Sigmoid colon (tissue), 7 donors: ENCODE results near the gene MAP4K4. TPM values are rescaled to one million over a fixed set of nuclear protein-coding genes. Genes with fewer than 3 reads are reported as not detected.

Source experiments
- DNase-seq: peaks from one replicate; pipeline ENCODE4 v3.0.0-alpha.2; 2019
- H3K27ac ChIP-seq, 4 donors: fragments of 200-600 bp; sonication (generic); one replicate each; pipeline ENCODE4 v1.5.1; 2016 to 2019; ENCODE audit warnings: mild to moderate bottlenecking in 1 of 4
- H3K27me3 ChIP-seq, 3 donors: fragments of 200-600 bp; sonication (generic); one replicate each; pipeline ENCODE4 v1.5.1; 2019; ENCODE audit warnings: mild to moderate bottlenecking in 1 of 3
- H3K36me3 ChIP-seq, 4 donors: fragments of 200-600 bp; sonication (generic); one replicate each; pipeline ENCODE4 v1.5.1; 2016 to 2019
- H3K4me1 ChIP-seq, 4 donors: fragments of 200-600 bp; sonication (generic); one replicate each; pipeline ENCODE4 v1.5.1; 2017 to 2019
- H3K4me3 ChIP-seq, 4 donors: fragments of 200-600 bp; sonication (generic); one replicate each; pipeline ENCODE4 v1.5.1; 2017 to 2019; ENCODE audit warnings: mild to moderate bottlenecking in 2 of 4, moderate library complexity in 1 of 4
- H3K9me3 ChIP-seq, 4 donors: fragments of 200-600 bp in 3 of 4; sonication (generic) in 3 of 4; one replicate each; pipeline versions ENCODE4 v1.5.1 to v1.6.1; 2013 to 2019
- EP300 ChIP-seq, 4 donors: sonication (generic); formaldehyde crosslinking; IDR thresholded peaks; one replicate each; pipeline ENCODE4 v1.6.1; 2017; ENCODE audit warnings: antibody characterized with exemption in 4 of 4
- POLR2A ChIP-seq, 2 donors: fragments of 450-650 bp; IDR thresholded peaks; one replicate each; pipeline ENCODE4 v1.6.1; 2016; ENCODE audit warnings: antibody characterized with exemption in 2 of 2, mild to moderate bottlenecking in 2 of 2, moderate library complexity in 2 of 2
- POLR2AphosphoS5 ChIP-seq, 4 donors: sonication (generic); formaldehyde crosslinking; IDR thresholded peaks; one replicate each; pipeline ENCODE4 v1.6.1; 2017; ENCODE audit warnings: antibody characterized with exemption in 4 of 4
- WGBS, 2 donors: extraction: QIAGEN DNeasy Blood & Tissue Kit; methylation state at CpG; one replicate each; pipeline ENCODE4 v1.1.7; 2013; 5-methylcytosine and 5-hydroxymethylcytosine counted together
- intact Hi-C: fragments of 100-400 bp; cut with DNase I; formaldehyde crosslinking; loops from one replicate; pipeline ENCODE4 v1.15.1; 2023
- polyA plus RNA-seq, 3 donors: library from polyadenylated mRNA; stranded (reverse); fragments of 200-250 nt; gene quantifications; one replicate each; pipeline ENCODE4 v1.2.3, GENCODE V29; 2013
- total RNA-seq, 4 donors: library from RNA; depleted of rRNA; stranded (reverse); fragments of >200 nt; gene quantifications; one replicate each; pipeline ENCODE4 v1.1.0, GENCODE V29; 2016
- TF ChIP-seq, protein P1 (sequence below), 4 experiments: fragments of 450-650 bp in 3 of 4; fragments of 200-600 bp in 1 of 4; IDR thresholded peaks; one replicate each; pipeline ENCODE4 v1.5.1; 2016 to 2019; ENCODE audit warnings: antibody characterized with exemption in 4 of 4, mild to moderate bottlenecking in 3 of 4, moderate library complexity in 2 of 4
- donor health status: healthy with polysubstance abuse.
- donor health status: Bipolar disorder and iron deficiency.
- donor health status: healthy.

MAP4K4 gene
- total and polyA plus RNA-seq, 7 donors, result 8.8 to 62.9 (median 37.2) TPM

DNA sequence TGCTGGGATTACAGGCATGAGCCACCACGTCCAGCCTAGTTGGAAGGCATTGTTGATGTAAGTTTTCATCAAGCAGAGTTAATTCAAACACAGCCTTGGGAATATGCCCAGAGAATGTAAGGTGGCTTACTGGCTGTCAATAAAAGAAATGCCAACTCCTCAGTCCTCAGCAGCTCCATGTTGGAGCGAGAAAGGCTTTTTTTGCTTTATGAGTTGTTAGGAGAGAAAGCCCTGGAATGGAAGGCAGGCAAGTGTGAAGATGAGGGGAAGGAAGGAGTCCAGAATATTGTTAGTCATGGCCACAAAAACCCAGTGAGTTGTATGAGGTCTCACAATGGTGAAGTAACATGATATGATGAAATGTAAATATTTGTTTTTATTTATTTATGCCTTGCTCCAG, 57.1 kb downstream of the MAP4K4 start:
- no peak overlapping the region for H3K4me3 ChIP-seq
- H3K27me3 ChIP-seq, result no peaks in the 10 kb centered on the region
- no peak for DNase-seq
- no peaks in the 10 kb centered on the region for H3K36me3 ChIP-seq
- WGBS, 2 donors, result 82 to 83% methylated on average over 2 of the region's 2 CpGs
- intact Hi-C loops, result no loop called here
- peaks cover 0 to 68% (median 52%) of the 10 kb centered on the region in 4 donors for H3K4me1 ChIP-seq
- peak overlapping the region in 3 of 4 donors; percentile 41 to 54 (median 49) for H3K27ac ChIP-seq
- H3K9me3 ChIP-seq, result no peaks in the 10 kb centered on the region
- TF ChIP-seq POLR2AphosphoS5 (IDR thresholded peaks at IDR 0.05) (no peak), POLR2A (IDR thresholded peaks at IDR 0.05) (no peak), EP300 (IDR thresholded peaks at IDR 0.05) (no peak)
- TF ChIP-seq, protein P1, sequence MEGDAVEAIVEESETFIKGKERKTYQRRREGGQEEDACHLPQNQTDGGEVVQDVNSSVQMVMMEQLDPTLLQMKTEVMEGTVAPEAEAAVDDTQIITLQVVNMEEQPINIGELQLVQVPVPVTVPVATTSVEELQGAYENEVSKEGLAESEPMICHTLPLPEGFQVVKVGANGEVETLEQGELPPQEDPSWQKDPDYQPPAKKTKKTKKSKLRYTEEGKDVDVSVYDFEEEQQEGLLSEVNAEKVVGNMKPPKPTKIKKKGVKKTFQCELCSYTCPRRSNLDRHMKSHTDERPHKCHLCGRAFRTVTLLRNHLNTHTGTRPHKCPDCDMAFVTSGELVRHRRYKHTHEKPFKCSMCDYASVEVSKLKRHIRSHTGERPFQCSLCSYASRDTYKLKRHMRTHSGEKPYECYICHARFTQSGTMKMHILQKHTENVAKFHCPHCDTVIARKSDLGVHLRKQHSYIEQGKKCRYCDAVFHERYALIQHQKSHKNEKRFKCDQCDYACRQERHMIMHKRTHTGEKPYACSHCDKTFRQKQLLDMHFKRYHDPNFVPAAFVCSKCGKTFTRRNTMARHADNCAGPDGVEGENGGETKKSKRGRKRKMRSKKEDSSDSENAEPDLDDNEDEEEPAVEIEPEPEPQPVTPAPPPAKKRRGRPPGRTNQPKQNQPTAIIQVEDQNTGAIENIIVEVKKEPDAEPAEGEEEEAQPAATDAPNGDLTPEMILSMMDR (IDR thresholded peaks at IDR 0.05), result no peak

DNA sequence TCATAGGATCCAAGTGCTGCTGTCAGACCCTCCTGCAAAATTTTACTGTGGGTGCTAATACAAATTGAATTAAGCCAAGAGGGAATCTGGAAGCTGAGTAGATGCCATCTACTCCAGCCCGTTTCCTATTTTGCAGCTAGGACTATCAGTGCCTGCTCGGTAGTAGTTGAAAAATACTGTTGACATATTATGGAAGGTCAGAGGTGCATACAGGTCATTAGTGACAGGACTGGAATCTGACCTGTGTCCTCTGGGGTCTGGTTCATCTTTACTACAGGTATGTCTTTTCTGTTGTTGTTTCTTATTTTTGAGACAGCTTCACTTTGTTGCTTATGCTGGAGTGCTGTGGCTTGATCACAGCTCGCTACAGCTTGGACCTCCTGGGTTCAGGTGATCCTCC, 58.8 kb downstream of the MAP4K4 start:
- Histone ChIP-seq H3K9me3 (no peaks in the 10 kb centered on the region), H3K4me1 (peaks cover 0 to 64% (median 48%) of the 10 kb centered on the region in 4 donors), H3K27ac (no peak overlapping the region), H3K4me3 (no peak overlapping the region), H3K27me3 (no peaks in the 10 kb centered on the region), H3K36me3 (no peaks in the 10 kb centered on the region)
- no peak for TF ChIP-seq POLR2AphosphoS5 (IDR thresholded peaks at IDR 0.05)
- no peak for TF ChIP-seq POLR2A (IDR thresholded peaks at IDR 0.05)
- no peak for TF ChIP-seq EP300 (IDR thresholded peaks at IDR 0.05)
- TF ChIP-seq, protein P1 (IDR thresholded peaks at IDR 0.05), result no peak
- intact Hi-C loops, result loop anchor here (2.0 kb wide), 1 partner anchor 13 kb away; no protein-coding TSS in a partner anchor
- WGBS, 2 donors, result 87 to 92% methylated on average over 3 of the region's 3 CpGs
- no peak for DNase-seq

DNA sequence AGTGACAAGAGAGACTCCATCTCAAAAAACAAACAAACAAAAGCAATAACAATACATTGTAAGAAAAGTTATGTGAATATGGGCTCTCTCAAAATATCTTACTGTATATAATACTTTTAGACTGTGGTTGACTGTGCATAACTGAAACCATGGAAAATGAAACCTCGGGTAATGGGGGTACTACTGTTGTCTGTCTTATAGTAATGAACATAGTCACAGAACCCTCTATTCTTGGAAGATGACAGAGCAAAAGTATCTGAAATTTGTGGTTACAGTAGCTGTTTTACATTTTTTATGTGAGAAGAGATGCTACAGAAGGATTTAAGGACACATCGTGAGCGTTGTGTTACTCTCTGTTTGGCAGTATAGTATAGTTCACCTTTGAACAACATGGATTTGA, 60.5 kb downstream of the MAP4K4 start:
- TF ChIP-seq EP300 (IDR thresholded peaks at IDR 0.05), result no peak
- TF ChIP-seq, protein P1 (IDR thresholded peaks at IDR 0.05), result no peak
- no peak for TF ChIP-seq POLR2A (IDR thresholded peaks at IDR 0.05)
- H3K9me3 ChIP-seq, result no peaks in the 10 kb centered on the region
- WGBS, 2 donors, result 50 to 86% methylated on average over 3 of the region's 3 CpGs
- H3K27ac ChIP-seq, result no peak overlapping the region
- intact Hi-C loops, result no loop called here
- H3K4me1 ChIP-seq, result peaks cover 0 to 60% (median 41%) of the 10 kb centered on the region in 4 donors
- DNase-seq, result no peak
- no peaks in the 10 kb centered on the region for H3K27me3 ChIP-seq
- H3K4me3 ChIP-seq, result no peak overlapping the region
- no peaks in the 10 kb centered on the region for H3K36me3 ChIP-seq

DNA sequence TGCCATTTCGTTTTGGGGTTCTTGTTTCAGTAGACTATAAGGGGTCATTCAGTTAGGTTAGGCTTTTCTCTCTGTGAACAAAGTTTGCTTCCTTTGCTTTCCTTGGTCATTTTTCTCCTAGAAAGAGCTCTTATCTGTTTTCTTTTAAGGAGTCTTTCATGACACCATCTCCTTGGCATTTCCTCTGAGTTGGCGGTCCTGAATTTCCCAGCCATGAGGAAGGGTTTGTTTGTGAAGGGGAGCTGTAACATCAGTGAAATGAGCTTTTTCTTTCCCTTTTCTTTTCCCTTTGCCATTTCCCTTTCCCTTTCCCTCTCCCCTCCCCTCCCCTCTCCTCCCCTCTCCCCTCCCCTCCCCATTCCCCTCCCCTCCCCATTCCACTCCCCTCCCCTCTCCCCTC, 61.7 kb downstream of the MAP4K4 start:
- TF ChIP-seq, protein P1 (IDR thresholded peaks at IDR 0.05), result no peak
- TF ChIP-seq POLR2AphosphoS5 (IDR thresholded peaks at IDR 0.05), result no peak
- TF ChIP-seq EP300 (IDR thresholded peaks at IDR 0.05), result no peak
- no peak for TF ChIP-seq POLR2A (IDR thresholded peaks at IDR 0.05)
- no peaks in the 10 kb centered on the region for H3K36me3 ChIP-seq
- intact Hi-C loops, result no loop called here
- peak overlapping the region in 1 of 4 donors; percentile 48 for H3K27ac ChIP-seq
- H3K4me1 ChIP-seq, result peaks cover 0 to 60% (median 41%) of the 10 kb centered on the region in 4 donors
- H3K9me3 ChIP-seq, result no peaks in the 10 kb centered on the region
- H3K4me3 ChIP-seq, result no peak overlapping the region
- WGBS, 2 donors, result 71 to 75% methylated on average over 2 of the region's 2 CpGs
- no peaks in the 10 kb centered on the region for H3K27me3 ChIP-seq
- no peak for DNase-seq
